ENCODE results near the gene PTPRN2.
A peak's percentile ranks its signal among the peaks of the same experiment; 100 is the strongest.

Gene PTPRN2

DNA sequence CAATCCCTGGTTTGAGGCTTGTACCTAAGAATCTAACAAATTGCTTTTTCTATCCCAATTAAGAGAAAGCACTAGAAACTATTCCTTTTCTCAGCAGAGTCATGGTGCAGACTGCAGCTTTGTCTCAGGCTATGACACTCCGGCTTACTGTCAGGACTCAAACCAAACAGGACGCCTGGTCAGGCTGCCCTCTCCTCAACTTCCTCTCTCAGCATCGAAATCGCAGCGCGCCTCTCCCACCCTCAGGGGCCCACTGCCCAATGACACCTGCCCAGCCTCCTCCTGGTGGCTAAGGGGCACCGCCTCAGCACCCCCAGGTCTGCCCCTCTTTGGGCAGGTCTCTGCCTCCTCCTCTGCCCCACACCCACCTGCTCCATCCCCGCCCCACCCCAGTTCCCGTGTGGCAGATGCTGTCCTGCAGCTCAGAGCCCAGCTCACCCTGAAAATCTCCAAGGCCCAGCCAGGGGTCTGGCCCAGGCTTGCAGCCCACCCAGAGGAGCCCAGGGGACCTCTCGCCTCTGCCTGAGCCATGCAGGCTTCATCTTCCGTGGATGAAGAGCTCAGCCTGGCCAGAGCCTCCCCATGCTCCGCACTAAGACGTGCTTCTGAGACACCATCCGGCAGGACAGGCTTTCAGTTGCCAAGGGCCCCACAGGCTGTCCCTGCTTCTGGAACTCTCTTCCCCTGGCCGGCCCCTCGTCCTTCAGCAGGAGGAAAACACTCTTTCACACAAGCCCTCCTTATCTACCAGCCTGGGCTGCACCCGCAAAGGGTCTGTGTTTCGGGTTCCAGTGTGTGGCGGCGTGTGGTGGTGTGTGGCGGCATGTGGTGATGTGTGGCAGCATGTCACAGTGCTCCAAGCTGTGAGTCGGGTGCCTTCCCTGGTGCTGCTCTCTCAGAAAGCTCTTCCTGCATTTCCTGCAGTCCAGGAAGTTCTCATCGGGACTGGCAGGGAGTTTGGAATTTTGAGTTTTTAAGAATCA lies 16.4 kb upstream of the PTPRN2 start:
- in situ Hi-C loops (cut with HindIII; ENCODE audit: low pct_ligation_motif_present, low pct_unique_long_range_greater_than_20kb, low sequenced_read_pairs): no loop called here

GRCh38 chr7:158602905-158603772 lies 15.5 kb upstream of the PTPRN2 start:
- no peak for DNase-seq
- in situ Hi-C loops (cut with HindIII; ENCODE audit: low pct_ligation_motif_present, low pct_unique_long_range_greater_than_20kb, low sequenced_read_pairs): no loop called here

More for the DNA sequence above, 16.4 kb upstream of the PTPRN2 start:
- DNase-seq: no peak

- in situ Hi-C loops (cut with HindIII; ENCODE audit: low pct_ligation_motif_present, low pct_unique_long_range_greater_than_20kb, low sequenced_read_pairs): no loop called here
- no peak for DNase-seq
Observed at GRCh38 chr7:158602041-158602440, 14.4 kb upstream of the PTPRN2 start.

GRCh38 chr7:158601090-158601489 lies 13.5 kb upstream of the PTPRN2 start:
- DNase-seq: no peak

DNA sequence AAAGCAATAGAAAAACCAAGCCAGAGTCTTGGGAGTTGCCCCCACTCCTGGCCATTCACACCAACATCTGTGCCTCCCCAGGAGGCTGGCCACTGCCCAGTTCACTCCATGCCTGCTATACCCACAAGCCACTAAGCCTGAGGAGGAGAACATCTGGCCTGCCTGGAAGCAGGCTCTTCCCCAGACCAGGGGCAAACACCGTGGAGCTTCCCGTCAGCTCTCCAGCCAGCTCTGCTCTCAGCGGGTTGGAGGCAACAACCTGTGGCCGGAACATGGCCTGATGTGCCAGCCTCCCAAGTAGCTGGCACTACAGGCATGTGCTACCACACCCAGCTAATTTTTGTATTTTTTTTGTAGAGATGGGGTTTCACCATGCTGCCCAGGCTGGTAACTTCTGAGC lies 9.1 kb upstream of the PTPRN2 start:
- in situ Hi-C loops (cut with HindIII; ENCODE audit: low pct_ligation_motif_present, low pct_unique_long_range_greater_than_20kb, low sequenced_read_pairs): no loop called here
- DNase-seq: no peak

More at GRCh38 chr7:158601090-158601489, 13.5 kb upstream of the PTPRN2 start:
- in situ Hi-C loops (cut with HindIII; ENCODE audit: low pct_ligation_motif_present, low pct_unique_long_range_greater_than_20kb, low sequenced_read_pairs): no loop called here

DNA sequence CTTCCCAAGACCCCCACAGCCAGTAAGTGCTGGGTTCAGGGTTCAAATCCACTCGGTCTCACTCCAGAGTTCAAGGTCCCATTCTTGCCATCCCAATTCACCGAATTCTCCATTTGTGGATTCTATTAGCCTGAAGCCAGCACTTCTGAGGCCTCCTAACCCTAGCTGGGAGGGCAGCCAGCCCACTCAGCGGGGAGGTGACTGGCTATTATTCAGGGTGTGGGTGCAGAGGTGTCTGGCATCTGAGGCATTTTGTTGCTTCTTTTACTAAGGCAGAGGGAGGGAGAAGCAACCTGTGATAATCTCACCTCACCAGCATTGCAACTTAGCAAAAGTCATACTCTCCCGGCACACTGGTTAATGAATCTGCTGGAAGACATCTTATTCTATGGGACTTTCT lies 8.7 kb upstream of the PTPRN2 start:
- no peak for DNase-seq
- in situ Hi-C loops (cut with HindIII; ENCODE audit: low pct_ligation_motif_present, low pct_unique_long_range_greater_than_20kb, low sequenced_read_pairs): no loop called here

DNA sequence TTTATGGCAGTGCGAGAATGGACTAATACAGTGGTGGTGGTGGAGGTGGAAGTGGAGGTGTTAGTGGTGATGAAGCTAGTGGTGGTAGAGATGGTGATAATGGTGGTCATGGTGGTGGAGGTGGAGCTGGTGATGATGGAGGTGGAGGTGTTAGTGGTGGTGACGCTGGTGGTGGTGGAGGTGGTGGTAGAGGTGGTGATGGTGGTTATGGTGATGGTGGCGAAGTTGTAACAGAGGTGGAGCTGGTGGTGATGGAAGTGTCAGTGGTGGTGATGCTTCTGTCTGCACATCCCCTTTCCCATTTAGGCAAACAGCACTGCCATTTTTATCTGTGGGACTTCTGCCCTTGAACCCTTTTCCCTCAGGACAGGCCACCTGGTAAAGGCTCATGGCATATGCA lies 7.4 kb upstream of the PTPRN2 start:
- peak; percentile 37 for DNase-seq
- in situ Hi-C loops (cut with HindIII; ENCODE audit: low pct_ligation_motif_present, low pct_unique_long_range_greater_than_20kb, low sequenced_read_pairs): no loop called here

GRCh38 chr7:158592541-158592940 lies 4.9 kb upstream of the PTPRN2 start:
- no peak for DNase-seq
- in situ Hi-C loops (cut with HindIII; ENCODE audit: low pct_ligation_motif_present, low pct_unique_long_range_greater_than_20kb, low sequenced_read_pairs): no loop called here

- in situ Hi-C loops (cut with HindIII; ENCODE audit: low pct_ligation_motif_present, low pct_unique_long_range_greater_than_20kb, low sequenced_read_pairs): no loop called here
- no peak for DNase-seq
Observed at GRCh38 chr7:158591944-158592343, 4.3 kb upstream of the PTPRN2 start.

DNA sequence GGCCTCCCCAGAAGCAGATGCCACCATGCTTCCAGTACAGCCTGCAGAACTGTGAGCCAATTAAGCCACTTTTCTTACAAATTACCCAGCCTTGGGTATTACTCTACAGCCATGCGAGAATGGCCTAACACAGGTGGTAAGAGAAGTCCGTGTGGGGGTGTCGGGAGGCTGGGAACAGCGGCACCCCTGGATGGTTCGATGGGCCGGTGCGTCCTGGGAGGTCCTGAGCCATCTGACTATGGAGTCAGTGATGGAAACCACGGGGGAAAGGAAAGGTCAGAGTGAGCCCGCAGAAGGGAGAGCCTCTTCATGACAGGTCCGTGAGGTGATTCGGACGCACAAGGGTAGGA lies 2.5 kb upstream of the PTPRN2 start:
- in situ Hi-C loops (cut with HindIII; ENCODE audit: low pct_ligation_motif_present, low pct_unique_long_range_greater_than_20kb, low sequenced_read_pairs): no loop called here
- DNase-seq: no peak

DNA sequence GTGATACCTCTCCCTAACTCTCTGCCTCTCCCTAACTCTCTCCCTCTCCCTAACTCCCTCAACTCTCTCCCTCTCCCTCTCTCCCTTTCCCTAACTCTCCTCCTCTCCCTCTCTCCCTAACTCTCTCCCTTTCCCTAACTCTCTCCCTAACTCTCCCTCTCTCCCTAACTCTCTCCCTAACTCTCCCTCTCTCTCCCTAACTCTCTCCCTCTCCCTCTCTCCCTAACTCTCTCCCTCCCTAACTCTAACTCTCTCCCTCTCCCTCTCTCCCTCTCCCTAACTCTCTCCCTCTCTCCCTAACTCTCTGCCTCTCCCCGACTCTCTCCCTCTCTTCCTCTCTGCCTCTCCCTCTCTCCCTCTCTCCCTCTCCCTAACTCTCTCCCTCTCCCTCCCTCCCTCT lies 2.0 kb upstream of the PTPRN2 start:
- in situ Hi-C loops (cut with HindIII; ENCODE audit: low pct_ligation_motif_present, low pct_unique_long_range_greater_than_20kb, low sequenced_read_pairs): no loop called here
- DNase-seq: no peak

DNA sequence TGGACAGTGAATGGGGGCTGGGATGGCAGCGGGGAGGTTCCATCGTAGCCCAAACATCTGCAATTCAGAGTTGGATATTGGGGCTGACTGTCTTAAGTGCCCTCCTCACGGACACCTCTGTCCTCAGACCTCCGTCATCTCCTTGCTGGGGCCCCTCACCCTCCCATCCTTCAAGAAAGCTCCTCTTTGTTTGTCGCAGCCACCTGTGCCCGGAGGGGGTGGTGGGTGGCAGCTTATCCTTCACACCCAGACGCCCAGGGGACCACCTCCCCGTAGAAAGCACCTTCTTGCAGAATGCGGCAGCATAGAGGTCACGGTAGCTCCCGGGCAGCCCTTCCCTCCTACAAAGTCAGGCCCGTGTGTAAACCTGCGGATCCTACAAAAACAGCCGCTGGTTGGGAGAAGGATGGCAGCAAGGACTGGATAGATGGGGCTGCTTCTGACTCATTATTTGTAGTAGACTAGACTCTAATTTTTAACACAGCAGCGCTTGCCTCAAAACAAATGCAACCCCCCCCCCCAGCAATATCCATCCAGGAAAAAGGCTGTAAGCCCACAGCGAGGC lies 1.3 kb upstream of the PTPRN2 start:
- DNase-seq: no peak
- in situ Hi-C loops (cut with HindIII; ENCODE audit: low pct_ligation_motif_present, low pct_unique_long_range_greater_than_20kb, low sequenced_read_pairs): no loop called here

- no peak for DNase-seq
- in situ Hi-C loops (cut with HindIII; ENCODE audit: low pct_ligation_motif_present, low pct_unique_long_range_greater_than_20kb, low sequenced_read_pairs): no loop called here
Observed at GRCh38 chr7:158588085-158588877, 658 bp upstream of the PTPRN2 start.

DNA sequence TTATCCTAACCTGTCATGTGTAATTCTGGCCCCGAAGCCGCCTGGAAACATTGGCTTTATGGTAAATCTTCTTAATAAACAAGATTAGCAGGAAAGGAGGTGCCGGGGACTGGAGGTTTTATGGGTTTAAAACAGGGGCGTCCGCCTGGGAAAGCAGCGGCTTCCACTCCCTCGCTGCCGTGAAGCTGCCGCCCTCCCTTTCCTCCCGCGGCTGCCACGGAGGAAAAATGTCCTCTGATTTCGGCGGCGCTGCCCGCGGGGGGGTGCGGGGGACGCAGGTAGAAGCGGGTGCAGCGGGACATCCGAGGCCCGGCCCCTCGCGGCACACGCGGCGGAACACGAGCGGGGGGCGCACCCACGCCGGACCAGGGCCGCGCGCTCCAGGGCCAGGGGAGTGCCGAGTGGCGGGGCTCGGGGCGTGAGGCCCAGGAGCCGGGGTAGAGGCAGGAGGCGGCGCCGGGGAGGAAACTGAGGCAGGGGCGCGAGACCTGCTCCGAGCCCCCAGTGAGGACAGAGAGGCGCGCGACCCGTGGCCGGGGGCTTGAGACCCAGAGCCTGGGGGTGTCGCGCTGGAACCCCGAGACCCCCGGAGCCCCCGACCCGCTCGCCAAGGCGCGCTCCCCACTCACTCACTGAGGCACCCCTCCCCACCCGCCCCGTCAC lies 993 bp downstream of the PTPRN2 start:
- in situ Hi-C loops (cut with HindIII; ENCODE audit: low pct_ligation_motif_present, low pct_unique_long_range_greater_than_20kb, low sequenced_read_pairs): no loop called here

GRCh38 chr7:158585721-158586498 lies 1.7 kb downstream of the PTPRN2 start:
- in situ Hi-C loops (cut with HindIII; ENCODE audit: low pct_ligation_motif_present, low pct_unique_long_range_greater_than_20kb, low sequenced_read_pairs): no loop called here
- no peak for DNase-seq

More for the DNA sequence above, 993 bp downstream of the PTPRN2 start:
- DNase-seq: no peak

GRCh38 chr7:158584407-158584806 lies 3.2 kb downstream of the PTPRN2 start:
- no peak for DNase-seq
- in situ Hi-C loops (cut with HindIII; ENCODE audit: low pct_ligation_motif_present, low pct_unique_long_range_greater_than_20kb, low sequenced_read_pairs): no loop called here

DNA sequence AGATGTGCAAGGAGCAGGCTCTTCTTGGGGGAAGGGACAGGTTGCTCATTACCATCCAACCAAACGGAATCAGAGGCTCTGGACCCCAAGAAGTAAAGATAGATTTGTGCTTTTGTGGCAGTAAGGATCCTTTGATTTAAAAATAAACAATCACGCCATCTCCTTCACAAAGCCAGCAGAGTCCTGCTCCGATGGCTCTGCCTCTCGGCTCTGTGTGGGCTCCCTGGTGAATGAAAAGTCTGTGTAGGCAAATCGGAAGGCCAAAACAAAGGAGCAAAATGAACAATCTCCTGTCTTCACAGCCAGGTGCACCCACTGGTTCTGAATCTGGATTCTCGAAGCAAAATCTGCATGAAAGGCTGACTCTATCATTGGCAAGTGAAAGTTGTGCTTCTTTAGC lies 3.8 kb downstream of the PTPRN2 start:
- in situ Hi-C loops (cut with HindIII; ENCODE audit: low pct_ligation_motif_present, low pct_unique_long_range_greater_than_20kb, low sequenced_read_pairs): no loop called here

More for the DNA sequence above, 3.8 kb downstream of the PTPRN2 start:
- DNase-seq: no peak

All from ACHN (cell line).